ENCODE measurements around the gene MEX3A. TPM values are rescaled to one million over a fixed set of nuclear protein-coding genes. Genes with fewer than 3 reads are reported as not detected.
"Not testable (repeated sequence)": the region's sequence is repeated elsewhere in the genome, so short reads cannot be mapped to it uniquely, and the experiment has no call there.

The MEX3A gene
- total RNA-seq, 1 donor from 2014 or later, result 1.3 TPM

GRCh38 chr1:156128308-156128653 lies 46.0 kb upstream of the MEX3A start:
- intact Hi-C loops (cut with DNase I), result loop anchor here (2.0 to 10.0 kb wide), 3 partner anchors 13 to 617 kb away; partner anchors contain the start of genes LMNA, MEF2D and MRPL24
- H3K4me1 ChIP-seq, result peaks cover 44 to 67% of the 10 kb centered on the region in 2 donors
- no peak for DNase-seq (ENCODE audit: low spot score in 2 of 2)
- no peaks in the 10 kb centered on the region for H3K9me3 ChIP-seq
- H3K27me3 ChIP-seq, result no peaks in the 10 kb centered on the region
- H3K36me3 ChIP-seq, result peaks cover 29 to 33% of the 10 kb centered on the region in 2 donors
- peak overlapping the region; percentile 97 for H3K27ac ChIP-seq
- TF ChIP-seq CTCF (IDR thresholded peaks at IDR 0.05), result no peak
- H3K4me3 ChIP-seq, result peak overlapping the region; percentile 46 to 93

GRCh38 chr1:156126630-156127534 lies 44.6 kb upstream of the MEX3A start:
- Histone ChIP-seq H3K27ac (peak overlapping the region; percentile 97), H3K27me3 (no peaks in the 10 kb centered on the region), H3K4me1 (peaks cover 47 to 73% of the 10 kb centered on the region in 2 donors), H3K36me3 (peaks cover 15 to 19% of the 10 kb centered on the region in 2 donors), H3K4me3 (peak overlapping the region; percentile 24 to 93), H3K9me3 (no peaks in the 10 kb centered on the region)
- DNase-seq (ENCODE audit: low spot score in 2 of 2), result peak in 1 of 2 donors; percentile 84
- TF ChIP-seq CTCF (IDR thresholded peaks at IDR 0.05), result no peak
- intact Hi-C loops (cut with DNase I), result loop anchor here (10.0 kb wide), 2 partner anchors 378 to 618 kb away; partner anchors contain the start of genes MEF2D and MRPL24

- intact Hi-C loops (cut with DNase I), result loop anchor here (10.0 kb wide), 2 partner anchors 379 to 619 kb away; partner anchors contain the start of genes MEF2D and MRPL24
- Histone ChIP-seq H3K27me3 (no peaks in the 10 kb centered on the region), H3K4me1 (peaks cover 47 to 80% of the 10 kb centered on the region in 2 donors), H3K36me3 (peaks cover 8 to 12% of the 10 kb centered on the region in 2 donors), H3K27ac (peak overlapping the region; percentile 97), H3K4me3 (peak overlapping the region; percentile 93 to 100), H3K9me3 (no peaks in the 10 kb centered on the region)
- peak; percentile 91 to 99 for DNase-seq (ENCODE audit: low spot score in 2 of 2)
- TF ChIP-seq CTCF (IDR thresholded peaks at IDR 0.05), result peak; percentile 28 to 53 (median 33)
Observed at GRCh38 chr1:156126043-156126629, 43.9 kb upstream of the MEX3A start.

GRCh38 chr1:156125544-156125943 lies 43.3 kb upstream of the MEX3A start:
- Histone ChIP-seq H3K4me3 (peak overlapping the region; percentile 93 to 100), H3K27ac (peak overlapping the region; percentile 97), H3K4me1 (peaks cover 49 to 83% of the 10 kb centered on the region in 2 donors)
- H3K27me3 ChIP-seq, H3K36me3 ChIP-seq, H3K9me3 ChIP-seq: not testable (repeated sequence)
- intact Hi-C loops (cut with DNase I), result loop anchor here (10.0 kb wide), 2 partner anchors 379 to 619 kb away; partner anchors contain the start of genes MEF2D and MRPL24
- DNase-seq (ENCODE audit: low spot score in 2 of 2), result peak in 1 of 2 donors; percentile 72

GRCh38 chr1:156124557-156125483 lies 42.6 kb upstream of the MEX3A start:
- Histone ChIP-seq H3K27me3 (no peaks in the 10 kb centered on the region), H3K4me1 (peaks cover 54 to 85% of the 10 kb centered on the region in 2 donors), H3K9me3 (no peaks in the 10 kb centered on the region), H3K27ac (peak overlapping the region; percentile 97), H3K36me3 (peaks cover 0 to 11% of the 10 kb centered on the region in 2 donors), H3K4me3 (peak overlapping the region; percentile 93 to 100)
- intact Hi-C loops (cut with DNase I), result loop anchor here (10.0 kb wide), 2 partner anchors 380 to 620 kb away; partner anchors contain the start of genes MEF2D and MRPL24
- DNase-seq (ENCODE audit: low spot score in 2 of 2), result no peak
- no peak for TF ChIP-seq CTCF (IDR thresholded peaks at IDR 0.05)

Data from ascending aorta (tissue), 2 donors.